ENCODE results near the gene THUMPD2. TPM values are rescaled to one million over a fixed set of nuclear protein-coding genes. Genes with fewer than 3 reads are reported as not detected.

The THUMPD2 gene
- total and polyA plus RNA-seq, 3 experiments from 2014 or later, result 8.0 to 15.1 (median 12.2) TPM

GRCh38 chr2:39712953-39713352 lies 66.1 kb downstream of the THUMPD2 start:
- Histone ChIP-seq H3K9me3 (ENCODE audit: low read length) (no peaks in the 10 kb centered on the region), H3K4me1 (ENCODE audit: insufficient read depth, low read length) (no peaks in the 10 kb centered on the region), H3K36me3 (ENCODE audit: insufficient read depth, low read length) (no peaks in the 10 kb centered on the region), H3K4me3 (ENCODE audit: low read length) (no peak overlapping the region), H3K27me3 (ENCODE audit: insufficient read depth, low read length, poor library complexity, severe bottlenecking) (no peaks in the 10 kb centered on the region), H3K27ac (ENCODE audit: low read depth, low read length) (no peak overlapping the region)
- no peaks in the 10 kb centered on the region for H3K4me1 Mint-ChIP-seq
- no peak for DNase-seq
- H3K9me3 Mint-ChIP-seq, result peaks cover 0 to under 1% (median 0%) of the 10 kb centered on the region in 5 donors
- H3K27me3 Mint-ChIP-seq, result peaks cover 3 to 18% of the 10 kb centered on the region in 2 donors
- H3K4me3 Mint-ChIP-seq, result no peak overlapping the region
- CTCF ChIA-PET, result no interaction called here
- POLR2A ChIA-PET, result no interaction called here
- H3K27ac Mint-ChIP-seq, result no peak overlapping the region
- peaks cover 0 to 2% (median 0%) of the 10 kb centered on the region in 3 donors for H3K36me3 Mint-ChIP-seq

- peaks cover 4 to 21% of the 10 kb centered on the region in 2 donors for H3K27me3 Mint-ChIP-seq
- H3K36me3 Mint-ChIP-seq, result peaks cover 0 to 6% (median 0%) of the 10 kb centered on the region in 3 donors
- DNase-seq, result no peak
- Histone ChIP-seq H3K9me3 (ENCODE audit: low read length) (no peaks in the 10 kb centered on the region), H3K27me3 (ENCODE audit: insufficient read depth, low read length, poor library complexity, severe bottlenecking) (no peaks in the 10 kb centered on the region), H3K36me3 (ENCODE audit: insufficient read depth, low read length) (no peaks in the 10 kb centered on the region), H3K4me1 (ENCODE audit: insufficient read depth, low read length) (no peaks in the 10 kb centered on the region), H3K4me3 (ENCODE audit: low read length) (no peak overlapping the region), H3K27ac (ENCODE audit: low read depth, low read length) (no peak overlapping the region)
- peaks cover 0 to 2% (median 0%) of the 10 kb centered on the region in 5 donors for H3K9me3 Mint-ChIP-seq
- ChIA-PET POLR2A (no interaction called here), CTCF (no interaction called here)
- H3K4me3 Mint-ChIP-seq, result no peak overlapping the region
- no peaks in the 10 kb centered on the region for H3K4me1 Mint-ChIP-seq
- H3K27ac Mint-ChIP-seq, result no peak overlapping the region
These were observed 68.3 kb downstream of the THUMPD2 start for GRCh38 chr2:39710807-39711206.

- H3K4me1 Mint-ChIP-seq, result no peaks in the 10 kb centered on the region
- no peaks in the 10 kb centered on the region for H3K27me3 ChIP-seq (ENCODE audit: insufficient read depth, low read length, poor library complexity, severe bottlenecking)
- no peak overlapping the region for H3K27ac ChIP-seq (ENCODE audit: low read depth, low read length)
- no peaks in the 10 kb centered on the region for H3K9me3 ChIP-seq (ENCODE audit: low read length)
- no peak overlapping the region for H3K4me3 Mint-ChIP-seq
- no peak for DNase-seq
- H3K27me3 Mint-ChIP-seq, result peaks cover 4 to 38% of the 10 kb centered on the region in 2 donors
- CTCF ChIA-PET, result no interaction called here
- no peaks in the 10 kb centered on the region for H3K4me1 ChIP-seq (ENCODE audit: insufficient read depth, low read length)
- H3K9me3 Mint-ChIP-seq, result peaks cover 0 to 4% (median 2%) of the 10 kb centered on the region in 5 donors
- no peak overlapping the region for H3K4me3 ChIP-seq (ENCODE audit: low read length)
- H3K36me3 Mint-ChIP-seq, result peaks cover 0 to 6% (median 0%) of the 10 kb centered on the region in 3 donors
- H3K36me3 ChIP-seq (ENCODE audit: insufficient read depth, low read length), result no peaks in the 10 kb centered on the region
- H3K27ac Mint-ChIP-seq, result no peak overlapping the region
- POLR2A ChIA-PET, result no interaction called here
These were observed 71.1 kb downstream of the THUMPD2 start for GRCh38 chr2:39708003-39708402.

- no peaks in the 10 kb centered on the region for H3K4me1 ChIP-seq (ENCODE audit: insufficient read depth, low read length)
- H3K36me3 ChIP-seq (ENCODE audit: insufficient read depth, low read length), result no peaks in the 10 kb centered on the region
- Mint-ChIP-seq H3K9me3 (peaks cover 0 to 12% (median 7%) of the 10 kb centered on the region in 5 donors), H3K27me3 (peaks cover 4 to 38% of the 10 kb centered on the region in 2 donors), H3K4me1 (no peaks in the 10 kb centered on the region), H3K27ac (no peak overlapping the region), H3K36me3 (peaks cover 0 to 6% (median 0%) of the 10 kb centered on the region in 3 donors), H3K4me3 (no peak overlapping the region)
- DNase-seq, result no peak
- H3K27ac ChIP-seq (ENCODE audit: low read depth, low read length), result no peak overlapping the region
- CTCF ChIA-PET, result no interaction called here
- H3K4me3 ChIP-seq (ENCODE audit: low read length), result no peak overlapping the region
- POLR2A ChIA-PET, result no interaction called here
- no peaks in the 10 kb centered on the region for H3K27me3 ChIP-seq (ENCODE audit: insufficient read depth, low read length, poor library complexity, severe bottlenecking)
- H3K9me3 ChIP-seq (ENCODE audit: low read length), result no peaks in the 10 kb centered on the region
These were observed 72.1 kb downstream of the THUMPD2 start for GRCh38 chr2:39706945-39707344.

- ChIA-PET CTCF (no interaction called here), POLR2A (no interaction called here)
- Mint-ChIP-seq H3K9me3 (peaks cover 5 to 18% (median 14%) of the 10 kb centered on the region in 5 donors), H3K27ac (no peak overlapping the region), H3K4me1 (no peaks in the 10 kb centered on the region), H3K27me3 (peaks cover 4 to 42% of the 10 kb centered on the region in 2 donors), H3K36me3 (peaks cover 0 to 9% (median 0%) of the 10 kb centered on the region in 3 donors), H3K4me3 (no peak overlapping the region)
- H3K4me3 ChIP-seq (ENCODE audit: low read length), result no peak overlapping the region
- no peaks in the 10 kb centered on the region for H3K36me3 ChIP-seq (ENCODE audit: insufficient read depth, low read length)
- no peak overlapping the region for H3K27ac ChIP-seq (ENCODE audit: low read depth, low read length)
- no peak for DNase-seq
- no peaks in the 10 kb centered on the region for H3K9me3 ChIP-seq (ENCODE audit: low read length)
- H3K27me3 ChIP-seq (ENCODE audit: insufficient read depth, low read length, poor library complexity, severe bottlenecking), result no peaks in the 10 kb centered on the region
- H3K4me1 ChIP-seq (ENCODE audit: insufficient read depth, low read length), result no peaks in the 10 kb centered on the region
These were observed 72.7 kb downstream of the THUMPD2 start for GRCh38 chr2:39706312-39706711.

- no peaks in the 10 kb centered on the region for H3K27me3 ChIP-seq (ENCODE audit: insufficient read depth, low read length, poor library complexity, severe bottlenecking)
- Mint-ChIP-seq H3K36me3 (peaks cover 0 to 16% (median 0%) of the 10 kb centered on the region in 3 donors), H3K27me3 (peaks cover 7 to 40% of the 10 kb centered on the region in 2 donors), H3K9me3 (peaks cover 12 to 25% (median 20%) of the 10 kb centered on the region in 5 donors), H3K4me3 (no peak overlapping the region), H3K4me1 (no peaks in the 10 kb centered on the region), H3K27ac (no peak overlapping the region)
- no peaks in the 10 kb centered on the region for H3K9me3 ChIP-seq (ENCODE audit: low read length)
- no peaks in the 10 kb centered on the region for H3K36me3 ChIP-seq (ENCODE audit: insufficient read depth, low read length)
- DNase-seq, result no peak
- no peak overlapping the region for H3K27ac ChIP-seq (ENCODE audit: low read depth, low read length)
- H3K4me3 ChIP-seq (ENCODE audit: low read length), result no peak overlapping the region
- ChIA-PET POLR2A (no interaction called here), CTCF (no interaction called here)
- no peaks in the 10 kb centered on the region for H3K4me1 ChIP-seq (ENCODE audit: insufficient read depth, low read length)
These were observed 73.4 kb downstream of the THUMPD2 start for GRCh38 chr2:39705638-39706037.

GRCh38 chr2:39704540-39704939 lies 74.5 kb downstream of the THUMPD2 start:
- no peaks in the 10 kb centered on the region for H3K4me1 Mint-ChIP-seq
- no peak for DNase-seq
- no peaks in the 10 kb centered on the region for H3K4me1 ChIP-seq (ENCODE audit: insufficient read depth, low read length)
- H3K27ac ChIP-seq (ENCODE audit: low read depth, low read length), result no peak overlapping the region
- peaks cover 7 to 33% of the 10 kb centered on the region in 2 donors for H3K27me3 Mint-ChIP-seq
- no peaks in the 10 kb centered on the region for H3K36me3 ChIP-seq (ENCODE audit: insufficient read depth, low read length)
- no peaks in the 10 kb centered on the region for H3K9me3 ChIP-seq (ENCODE audit: low read length)
- H3K4me3 ChIP-seq (ENCODE audit: low read length), result no peak overlapping the region
- no peaks in the 10 kb centered on the region for H3K27me3 ChIP-seq (ENCODE audit: insufficient read depth, low read length, poor library complexity, severe bottlenecking)
- POLR2A ChIA-PET, result no interaction called here
- no peak overlapping the region for H3K27ac Mint-ChIP-seq
- CTCF ChIA-PET, result no interaction called here
- peaks cover 13 to 29% (median 26%) of the 10 kb centered on the region in 5 donors for H3K9me3 Mint-ChIP-seq
- H3K4me3 Mint-ChIP-seq, result no peak overlapping the region
- H3K36me3 Mint-ChIP-seq, result peaks cover 0 to 17% (median 0%) of the 10 kb centered on the region in 3 donors

GRCh38 chr2:39703181-39703872 lies 75.7 kb downstream of the THUMPD2 start:
- no peak for DNase-seq
- no peaks in the 10 kb centered on the region for H3K4me1 Mint-ChIP-seq
- H3K27me3 Mint-ChIP-seq, result peaks cover 7 to 28% of the 10 kb centered on the region in 2 donors
- no peaks in the 10 kb centered on the region for H3K36me3 ChIP-seq (ENCODE audit: insufficient read depth, low read length)
- no peak overlapping the region for H3K27ac ChIP-seq (ENCODE audit: low read depth, low read length)
- H3K4me3 ChIP-seq (ENCODE audit: low read length), result no peak overlapping the region
- no peaks in the 10 kb centered on the region for H3K27me3 ChIP-seq (ENCODE audit: insufficient read depth, low read length, poor library complexity, severe bottlenecking)
- H3K4me1 ChIP-seq (ENCODE audit: insufficient read depth, low read length), result no peaks in the 10 kb centered on the region
- CTCF ChIA-PET, result no interaction called here
- H3K9me3 Mint-ChIP-seq, result peaks cover 13 to 31% (median 26%) of the 10 kb centered on the region in 5 donors
- H3K36me3 Mint-ChIP-seq, result peaks cover 0 to 17% (median 0%) of the 10 kb centered on the region in 3 donors
- no peaks in the 10 kb centered on the region for H3K9me3 ChIP-seq (ENCODE audit: low read length)
- no peak overlapping the region for H3K27ac Mint-ChIP-seq
- H3K4me3 Mint-ChIP-seq, result no peak overlapping the region
- POLR2A ChIA-PET, result no interaction called here
